ENCODE results near the gene CD8B2. TPM values are rescaled to one million over a fixed set of nuclear protein-coding genes. Genes with fewer than 3 reads are reported as not detected.

Gene CD8B2
- total RNA-seq, 1 experiment from 2014 or later: not detected

GRCh38 chr2:106540886-106541285 lies 53.7 kb downstream of the CD8B2 start:
- H3K4ac ChIP-seq (ENCODE audit: low read depth, low read length): no peak overlapping the region
- no peak overlapping the region for H4K5ac ChIP-seq (ENCODE audit: insufficient read length, low read depth, low read length)
- no peaks in the 10 kb centered on the region for H3K79me2 ChIP-seq (ENCODE audit: insufficient read depth, low read length)
- H3T11ph ChIP-seq (ENCODE audit: low read length): no peak overlapping the region
- H3K9ac ChIP-seq (ENCODE audit: extremely low read depth, insufficient read length, low read length): no peak overlapping the region
- DNase-seq: no peak
- no peak overlapping the region for H4K8ac ChIP-seq (replicated peaks; ENCODE audit: insufficient read length, low read depth, low read length)
- H4K91ac ChIP-seq (ENCODE audit: insufficient read length, low read depth, low read length): no peak overlapping the region
- H2AFZ ChIP-seq (ENCODE audit: low read length): no peak overlapping the region
- H3K27ac ChIP-seq (ENCODE audit: insufficient read length, low read depth, low read length): no peak overlapping the region
- H3K36me3 Mint-ChIP-seq (ENCODE audit: insufficient read depth in 1 of 3, low read depth in 3 of 3): no peaks in the 10 kb centered on the region
- no peak overlapping the region for H2BK120ac ChIP-seq (ENCODE audit: low read depth, low read length, poor library complexity, severe bottlenecking)
- no peak overlapping the region for H3K14ac ChIP-seq (ENCODE audit: insufficient read depth, low read length)
- no peak overlapping the region for H3K4me3 Mint-ChIP-seq
- no peaks in the 10 kb centered on the region for H3K27me3 ChIP-seq (ENCODE audit: insufficient read depth, low read length)
- H3K27ac Mint-ChIP-seq: no peak overlapping the region
- no peaks in the 10 kb centered on the region for H3K9me3 ChIP-seq (ENCODE audit: control insufficient read depth, low read depth, low read length)
- H3K23me2 ChIP-seq (ENCODE audit: insufficient read length, low read depth, low read length, poor library complexity, severe bottlenecking): no peaks in the 10 kb centered on the region
- H2BK12ac ChIP-seq (ENCODE audit: insufficient read length, low read depth, low read length): no peak overlapping the region
- no peak overlapping the region for H2BK15ac ChIP-seq (ENCODE audit: low read depth, low read length)
- no peak overlapping the region for H3K23ac ChIP-seq (ENCODE audit: insufficient read length, low read depth, low read length)
- peaks cover 13% of the 10 kb centered on the region for H3K27me3 Mint-ChIP-seq (ENCODE audit: low read depth)
- no peak for TF ChIP-seq CTCF (conservative IDR thresholded peaks at IDR 0.05)
- no CpG with 5 or more reads among the region's 5 CpGs for WGBS (ENCODE audit: extremely low coverage, insufficient read length, low lambda C conversion rate)
- H2BK20ac ChIP-seq (ENCODE audit: low read depth, low read length, poor library complexity, severe bottlenecking): no peak overlapping the region
- no peak overlapping the region for H3K56ac ChIP-seq (ENCODE audit: insufficient read length, low read depth, low read length)
- H3K79me1 ChIP-seq (ENCODE audit: insufficient read depth, low read depth, low read length, poor library complexity, severe bottlenecking): no peaks in the 10 kb centered on the region
- H2BK5ac ChIP-seq (ENCODE audit: insufficient read length, low read length): no peak overlapping the region
- no peaks in the 10 kb centered on the region for H3K4me1 Mint-ChIP-seq
- H3K4me1 ChIP-seq (ENCODE audit: insufficient read depth, low read length): no peaks in the 10 kb centered on the region
- no peaks in the 10 kb centered on the region for H4K20me1 ChIP-seq (ENCODE audit: control insufficient read depth, insufficient read depth, insufficient read length)
- H2AK5ac ChIP-seq (ENCODE audit: insufficient read length, low read length): no peak overlapping the region
- no peaks in the 10 kb centered on the region for H3K9me3 Mint-ChIP-seq
- no peak overlapping the region for H3K4me2 ChIP-seq (ENCODE audit: insufficient read depth, insufficient read length, low read length)
- no peak overlapping the region for H3K18ac ChIP-seq (ENCODE audit: insufficient read length, low read depth, low read length)
